ENCODE measurements around the gene MLH3.

Gene MLH3

GRCh38 chr14:75046899-75047298, 4.4 kb downstream of the MLH3 start:
- no peak for TF ChIP-seq CTCF (IDR thresholded peaks at IDR 0.05; ENCODE audit: low read depth, low read length)
- no peak for DNase-seq (ENCODE audit: extremely low read depth, low read depth)

GRCh38 chr14:75046275-75046674, 5.0 kb downstream of the MLH3 start:
- DNase-seq (ENCODE audit: extremely low read depth, low read depth) = no peak
- no peak for TF ChIP-seq CTCF (IDR thresholded peaks at IDR 0.05; ENCODE audit: low read depth, low read length)

GRCh38 chr14:75044752-75045151, 6.5 kb downstream of the MLH3 start:
- TF ChIP-seq CTCF (IDR thresholded peaks at IDR 0.05; ENCODE audit: low read depth, low read length) = no peak
- no peak for DNase-seq (ENCODE audit: extremely low read depth, low read depth)

- TF ChIP-seq CTCF (IDR thresholded peaks at IDR 0.05; ENCODE audit: low read depth, low read length) = no peak
- no peak for DNase-seq (ENCODE audit: extremely low read depth, low read depth)
These were observed 6.9 kb downstream of the MLH3 start for GRCh38 chr14:75044322-75044721.

GRCh38 chr14:75042035-75042434, 9.2 kb downstream of the MLH3 start:
- TF ChIP-seq CTCF (IDR thresholded peaks at IDR 0.05; ENCODE audit: low read depth, low read length) = no peak
- no peak for DNase-seq (ENCODE audit: extremely low read depth, low read depth)

GRCh38 chr14:75041613-75042012, 9.7 kb downstream of the MLH3 start:
- TF ChIP-seq CTCF (IDR thresholded peaks at IDR 0.05; ENCODE audit: low read depth, low read length) = no peak
- DNase-seq (ENCODE audit: extremely low read depth, low read depth) = no peak

GRCh38 chr14:75040959-75041358, 10.3 kb downstream of the MLH3 start:
- DNase-seq (ENCODE audit: extremely low read depth, low read depth) = no peak
- no peak for TF ChIP-seq CTCF (IDR thresholded peaks at IDR 0.05; ENCODE audit: low read depth, low read length)

All from AG09319 (cell line).